ENCODE data around the gene RRP9.
"Not testable (repeated sequence)": the region's sequence is repeated elsewhere in the genome, so short reads cannot be mapped to it uniquely, and the experiment has no call there.

Gene RRP9, protein sequence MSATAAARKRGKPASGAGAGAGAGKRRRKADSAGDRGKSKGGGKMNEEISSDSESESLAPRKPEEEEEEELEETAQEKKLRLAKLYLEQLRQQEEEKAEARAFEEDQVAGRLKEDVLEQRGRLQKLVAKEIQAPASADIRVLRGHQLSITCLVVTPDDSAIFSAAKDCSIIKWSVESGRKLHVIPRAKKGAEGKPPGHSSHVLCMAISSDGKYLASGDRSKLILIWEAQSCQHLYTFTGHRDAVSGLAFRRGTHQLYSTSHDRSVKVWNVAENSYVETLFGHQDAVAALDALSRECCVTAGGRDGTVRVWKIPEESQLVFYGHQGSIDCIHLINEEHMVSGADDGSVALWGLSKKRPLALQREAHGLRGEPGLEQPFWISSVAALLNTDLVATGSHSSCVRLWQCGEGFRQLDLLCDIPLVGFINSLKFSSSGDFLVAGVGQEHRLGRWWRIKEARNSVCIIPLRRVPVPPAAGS

DNA sequence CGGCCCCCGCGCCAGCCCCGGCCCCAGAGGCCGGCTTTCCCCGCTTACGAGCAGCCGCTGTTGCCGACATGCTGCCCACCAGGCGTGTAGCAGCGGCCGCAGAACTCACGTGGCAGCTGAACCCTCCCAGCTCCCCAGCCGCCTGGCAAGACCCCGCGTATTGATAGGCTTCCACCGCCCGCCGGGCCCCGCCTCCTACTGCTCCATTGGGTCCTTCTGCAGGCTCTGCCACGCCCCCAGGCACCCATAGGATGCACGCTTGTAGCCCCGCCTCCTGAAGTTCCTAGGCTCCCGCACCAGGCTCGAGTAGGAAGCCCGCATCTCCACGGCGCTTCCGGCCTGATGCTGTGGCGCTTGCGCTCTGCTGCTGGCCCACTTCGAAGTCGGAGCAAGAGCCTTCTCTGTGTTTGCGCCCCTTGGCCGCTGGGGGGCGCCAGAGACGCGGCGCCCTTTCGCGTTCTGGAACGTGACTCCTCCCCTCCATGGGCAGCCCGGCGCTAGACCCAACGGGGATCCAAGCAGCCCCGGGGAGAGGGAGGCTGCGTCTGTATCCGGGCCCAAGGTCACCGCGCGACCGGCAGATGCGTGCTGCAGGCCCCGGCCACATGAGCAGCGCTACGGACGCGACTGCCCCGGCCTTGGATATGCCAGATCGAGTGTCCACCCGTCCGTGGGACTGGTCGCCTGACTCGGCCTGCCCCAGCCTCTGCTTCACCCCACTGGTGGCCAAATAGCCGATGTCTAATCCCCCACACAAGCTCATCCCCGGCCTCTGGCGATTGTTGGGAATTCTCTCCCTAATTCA is at the start of gene RRP9, which contains the start of gene PARP3:
TSS of gene RRP9 (minus strand) at position 107 of the 805 bp plus-strand sequence. CDS start at position 70, 37 bp downstream.
TSS of gene PARP3 (plus strand) at position 566 of the 805 bp plus-strand sequence. CDS start 993 bp downstream, outside the sequence.
- peak; percentile 100 for DNase-seq
- in situ Hi-C loops (cut with MboI; ENCODE audit: low pct_unique_long_range_greater_than_20kb, low sequenced_read_pairs), result no loop called here

- DNase-seq; in situ Hi-C loops (cut with MboI; ENCODE audit: low pct_unique_long_range_greater_than_20kb, low sequenced_read_pairs): not testable (repeated sequence)
Measured at GRCh38 chr3:51990501-51990971, 48.8 kb upstream of the RRP9 start.

GRCh38 chr3:51988286-51989146 is 46.8 kb upstream of the RRP9 start:
- DNase-seq, result no peak
- in situ Hi-C loops (cut with MboI; ENCODE audit: low pct_unique_long_range_greater_than_20kb, low sequenced_read_pairs), result no loop called here

GRCh38 chr3:51987568-51987967 is 45.9 kb upstream of the RRP9 start:
- in situ Hi-C loops (cut with MboI; ENCODE audit: low pct_unique_long_range_greater_than_20kb, low sequenced_read_pairs), result no loop called here
- DNase-seq, result no peak

GRCh38 chr3:51986010-51986947 is 44.6 kb upstream of the RRP9 start:
- in situ Hi-C loops (cut with MboI; ENCODE audit: low pct_unique_long_range_greater_than_20kb, low sequenced_read_pairs), result no loop called here
- DNase-seq, result no peak

DNA sequence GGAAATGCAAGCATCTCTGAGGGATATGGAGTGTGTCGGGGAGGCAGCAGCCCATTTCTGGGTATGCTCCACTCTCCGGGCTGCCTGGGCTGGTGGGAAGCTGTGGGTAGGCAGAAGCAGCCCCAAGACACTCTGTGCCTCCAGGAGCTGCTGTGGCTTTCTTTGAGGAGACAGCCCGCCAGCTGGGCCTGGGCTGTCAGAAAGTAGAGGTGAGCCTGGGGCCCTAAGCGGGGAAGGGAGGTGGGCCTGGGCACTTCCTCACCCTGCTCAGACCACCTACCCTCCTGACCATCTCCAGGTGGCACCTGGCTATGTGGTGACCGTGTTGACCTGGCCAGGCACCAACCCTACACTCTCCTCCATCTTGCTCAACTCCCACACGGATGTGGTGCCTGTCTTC is 43.4 kb upstream of the RRP9 start:
- no peak for DNase-seq
- in situ Hi-C loops (cut with MboI; ENCODE audit: low pct_unique_long_range_greater_than_20kb, low sequenced_read_pairs), result no loop called here

DNA sequence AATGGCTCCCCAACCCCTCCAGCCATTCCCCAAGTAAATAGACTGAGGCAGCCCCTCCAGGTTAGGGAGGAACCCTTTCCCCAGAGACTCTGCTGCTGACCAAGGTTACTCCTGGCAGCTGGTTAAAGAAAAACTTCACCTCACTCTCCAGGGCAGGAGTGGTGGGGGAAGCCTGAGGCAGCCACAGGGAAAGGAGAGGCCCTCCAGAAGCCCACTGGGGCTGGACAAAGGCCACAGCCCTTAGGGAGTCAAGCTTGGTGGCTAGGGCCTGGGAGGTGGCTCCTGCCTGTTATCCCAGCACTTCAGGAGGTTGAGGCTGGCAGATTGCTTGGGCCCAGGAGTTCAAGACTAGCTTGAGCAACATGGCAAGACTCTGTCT is 42.6 kb upstream of the RRP9 start:
- in situ Hi-C loops (cut with MboI; ENCODE audit: low pct_unique_long_range_greater_than_20kb, low sequenced_read_pairs), result no loop called here

GRCh38 chr3:51983578-51984268 is 42.0 kb upstream of the RRP9 start:
- DNase-seq, result no peak
- in situ Hi-C loops (cut with MboI; ENCODE audit: low pct_unique_long_range_greater_than_20kb, low sequenced_read_pairs), result no loop called here

More for the DNA sequence above, 42.6 kb upstream of the RRP9 start:
- DNase-seq, result no peak

DNA sequence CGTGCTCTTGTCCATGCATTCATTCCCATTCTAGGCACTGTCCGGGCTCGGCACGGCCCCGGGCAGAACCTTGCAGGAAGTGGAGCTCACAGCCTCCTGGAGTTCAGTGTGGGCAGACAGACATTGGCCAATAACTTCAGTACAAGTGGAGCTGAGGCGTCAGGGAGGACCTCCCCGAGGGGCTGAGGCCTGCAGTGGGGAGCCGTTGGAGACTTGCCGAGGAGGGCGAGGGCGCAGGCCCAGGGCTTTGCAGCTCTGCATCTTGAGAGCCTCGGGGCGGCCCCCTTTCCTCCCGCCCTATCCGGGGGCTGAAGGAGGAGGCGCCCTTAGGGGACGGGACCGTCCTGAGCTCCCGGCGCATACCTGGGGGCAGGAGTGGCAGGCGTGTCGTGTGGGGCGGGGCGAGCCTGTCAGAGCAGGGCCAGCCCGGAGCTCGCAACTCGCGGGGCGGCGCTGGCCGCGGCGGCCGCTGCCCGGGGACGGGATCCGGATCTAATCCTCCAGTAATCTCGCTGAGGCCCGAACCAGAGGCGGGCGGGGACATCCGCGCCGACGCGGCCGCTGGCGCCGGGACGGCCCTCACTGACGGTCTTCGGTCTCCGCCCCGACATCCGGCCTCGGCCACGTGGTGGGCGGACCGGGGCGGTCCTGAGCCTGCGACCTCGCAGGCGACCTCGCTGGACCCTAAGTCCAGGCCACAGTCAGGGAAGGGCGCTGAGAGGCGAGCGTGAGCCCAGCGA is 41.3 kb upstream of the RRP9 start, which contains the start of gene ACY1:
TSS of gene ACY1 (plus strand) at position 698 of the 740 bp plus-strand sequence. CDS start 530 bp downstream, outside the sequence.
- in situ Hi-C loops (cut with MboI; ENCODE audit: low pct_unique_long_range_greater_than_20kb, low sequenced_read_pairs), result no loop called here
- DNase-seq, result peak; percentile 85

- in situ Hi-C loops (cut with MboI; ENCODE audit: low pct_unique_long_range_greater_than_20kb, low sequenced_read_pairs), result no loop called here
- no peak for DNase-seq
Measured at GRCh38 chr3:51982352-51982837, 40.7 kb upstream of the RRP9 start.

- DNase-seq, result no peak
- in situ Hi-C loops (cut with MboI; ENCODE audit: low pct_unique_long_range_greater_than_20kb, low sequenced_read_pairs), result no loop called here
Measured at GRCh38 chr3:51980253-51980652, 38.5 kb upstream of the RRP9 start.

DNA sequence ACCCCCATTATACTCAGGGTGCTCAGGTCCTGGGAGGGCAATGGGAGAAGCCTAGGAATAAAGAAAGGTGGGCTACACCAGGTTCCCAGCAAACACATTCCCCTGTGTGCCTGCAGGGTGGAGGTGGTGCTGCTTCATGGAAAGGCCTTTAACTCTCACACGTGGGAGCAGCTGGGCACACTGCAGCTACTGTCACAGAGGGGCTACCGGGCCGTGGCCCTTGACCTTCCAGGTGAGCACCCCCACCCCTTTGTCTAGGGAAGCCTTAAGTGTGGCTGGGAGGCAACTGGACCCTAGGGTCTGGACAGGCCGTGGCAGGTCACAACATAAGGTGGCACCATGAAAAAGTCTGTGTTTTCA is 36.4 kb upstream of the RRP9 start:
- no peak for DNase-seq
- in situ Hi-C loops (cut with MboI; ENCODE audit: low pct_unique_long_range_greater_than_20kb, low sequenced_read_pairs), result no loop called here

DNA sequence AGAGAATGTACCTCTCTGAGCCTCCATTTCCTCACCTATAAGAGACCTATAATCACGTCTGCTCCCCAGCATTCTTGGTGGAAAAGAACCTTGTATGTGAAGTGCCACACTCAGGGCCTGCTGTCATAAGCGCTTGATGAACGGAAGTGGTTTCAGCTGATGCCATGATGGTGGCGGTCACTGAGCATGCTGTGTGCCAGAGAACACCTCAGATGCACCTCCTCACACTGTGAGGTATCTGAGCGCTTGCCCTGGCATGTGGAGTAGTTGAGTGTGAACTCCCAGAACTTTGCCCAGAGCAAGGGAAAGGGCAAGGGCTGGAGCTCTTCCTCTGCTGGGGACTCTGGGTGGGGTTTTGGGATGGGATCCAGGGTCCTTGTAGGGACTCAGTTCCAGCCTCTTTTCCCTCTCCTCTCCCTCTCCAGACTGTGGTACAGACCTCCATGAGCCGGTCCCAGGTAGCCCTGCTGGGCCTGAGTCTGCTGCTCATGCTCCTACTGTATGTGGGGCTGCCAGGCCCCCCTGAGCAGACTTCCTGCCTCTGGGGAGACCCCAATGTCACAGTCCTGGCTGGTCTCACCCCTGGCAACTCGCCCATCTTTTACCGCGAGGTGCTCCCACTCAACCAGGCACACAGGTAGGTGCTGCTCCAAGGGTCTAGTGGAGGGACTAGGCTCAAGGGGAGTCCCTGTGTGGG is 35.9 kb upstream of the RRP9 start:
- in situ Hi-C loops (cut with MboI; ENCODE audit: low pct_unique_long_range_greater_than_20kb, low sequenced_read_pairs), result no loop called here
- no peak for DNase-seq

DNA sequence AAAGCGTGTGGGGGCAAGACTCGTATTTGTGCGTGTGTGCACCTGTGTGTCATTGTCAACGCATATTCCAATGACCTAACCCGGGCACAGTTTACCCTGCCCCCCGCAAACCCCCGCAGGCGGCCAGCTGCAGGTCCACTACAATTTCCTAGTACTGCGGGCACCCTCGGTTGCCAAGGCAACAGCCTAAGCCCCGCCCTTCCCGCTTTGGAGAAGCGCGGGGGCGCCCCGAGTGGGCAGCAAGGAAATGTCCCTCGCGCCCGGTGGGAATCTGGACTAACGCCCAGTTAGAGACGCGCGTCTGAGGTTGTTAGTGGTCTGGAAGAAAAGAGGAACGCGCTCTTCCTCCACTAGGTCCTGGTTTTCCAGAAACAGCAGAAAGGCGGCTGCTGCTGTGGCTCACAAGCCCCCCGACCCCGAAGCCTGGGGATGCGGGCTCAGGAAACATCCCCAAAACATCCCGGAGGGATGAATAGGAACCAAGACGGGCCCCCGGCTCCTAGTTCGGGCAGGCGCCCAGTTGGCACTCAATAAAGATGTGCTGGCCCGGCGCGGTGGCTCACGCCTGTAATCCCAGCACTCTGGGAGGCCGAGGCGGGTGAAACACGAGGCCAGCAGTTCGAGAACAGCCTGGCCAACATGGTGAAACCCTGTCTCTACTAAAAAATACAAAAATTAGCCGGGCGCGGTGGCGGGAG is 34.3 kb upstream of the RRP9 start:
- peak; percentile 76 for DNase-seq
- in situ Hi-C loops (cut with MboI; ENCODE audit: low pct_unique_long_range_greater_than_20kb, low sequenced_read_pairs), result no loop called here

All from KBM-7 (cell line).